Lower lobe of right lung (tissue), 2 donors: ENCODE data around the gene NFATC1. TPM values are rescaled to one million over a fixed set of nuclear protein-coding genes. Genes with fewer than 3 reads are reported as not detected.

ENCODE experiments used
- ATAC-seq, 2 donors: fragments of 200-7000 bp; cut with Tn5 transposase; one replicate each; pipeline ENCODE4 v1.9.1; 2020 to 2022; ENCODE audit warnings: mild to moderate bottlenecking in 2 of 2, moderate library complexity in 2 of 2
- DNase-seq: peaks from one replicate; pipeline ENCODE4 v3.0.0-alpha.2; 2020
- H3K27ac ChIP-seq: fragments of 200-600 bp; one replicate; pipeline ENCODE4 v1.8.0; 2022
- H3K27me3 ChIP-seq: fragments of 200-600 bp; one replicate; pipeline ENCODE4 v1.8.0; 2022; ENCODE audit warnings: low read depth
- H3K36me3 ChIP-seq: fragments of 200-600 bp; one replicate; pipeline ENCODE4 v1.8.0; 2022; ENCODE audit warnings: mild to moderate bottlenecking
- H3K4me1 ChIP-seq: fragments of 200-600 bp; one replicate; pipeline ENCODE4 v1.8.0; 2022
- H3K4me3 ChIP-seq: fragments of 200-600 bp; one replicate; pipeline ENCODE4 v1.8.0; 2022; ENCODE audit warnings: mild to moderate bottlenecking
- H3K9me3 ChIP-seq: fragments of 200-600 bp; one replicate; pipeline ENCODE4 v1.8.0; 2022
- intact Hi-C: fragments of 100-400 bp; cut with DNase I; formaldehyde crosslinking; loops from one replicate; pipeline ENCODE4 v1.11.0; 2022
- total RNA-seq: library from RNA; stranded (reverse); fragmentation: NEBNext Ultra II Directional; extraction: Animal tissue kit (Norgen Biotek cat#: 25700); gene quantifications from one replicate; pipeline ENCODE4 v1.2.1, GENCODE V29; 2021
- TF ChIP-seq, protein P1 (sequence below): fragments of 200-600 bp; IDR thresholded peaks from one replicate; pipeline ENCODE4 v1.8.0; 2022; ENCODE audit warnings: antibody characterized with exemption, mild to moderate bottlenecking
- donor health status: DM: no; HTN: yes; CAD: no; lungs with severe emphysema.

The NFATC1 gene
- total RNA-seq, 1 donor from 2014 or later: 21.4 TPM

DNA sequence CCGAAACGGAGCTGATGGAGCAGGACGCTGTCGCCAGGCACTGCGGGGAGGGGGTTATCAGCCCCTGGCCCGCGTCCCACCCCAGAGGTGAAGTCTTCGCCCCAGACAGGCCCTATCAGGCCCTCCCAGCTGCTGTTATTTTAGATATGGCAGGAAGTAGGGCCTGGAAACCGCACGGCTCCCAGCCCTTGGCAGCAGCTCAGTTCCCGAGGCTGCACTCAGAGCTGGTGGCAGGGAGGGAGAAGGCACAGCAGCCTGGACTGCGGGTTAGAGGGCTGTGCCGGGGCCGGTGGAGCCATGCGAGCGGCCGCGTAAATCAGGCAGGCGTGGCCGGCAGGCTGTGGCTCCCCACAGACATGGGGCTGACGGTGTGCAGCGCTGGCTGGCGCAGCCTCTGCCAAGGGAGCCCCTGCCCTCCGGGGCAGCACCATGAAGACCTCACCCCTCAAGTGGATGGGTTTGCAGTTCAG, 111.4 kb downstream of the NFATC1 start:
- H3K4me3 ChIP-seq: peak overlapping the region; percentile 55
- H3K27ac ChIP-seq: peak overlapping the region; percentile 91
- intact Hi-C loops: no loop called here
- H3K4me1 ChIP-seq: peaks cover 29% of the 10 kb centered on the region
- H3K9me3 ChIP-seq: no peaks in the 10 kb centered on the region
- H3K27me3 ChIP-seq: no peaks in the 10 kb centered on the region
- ATAC-seq (peak; percentile 72 to 84), DNase-seq (peak; percentile 64)
- peaks cover 4% of the 10 kb centered on the region for H3K36me3 ChIP-seq
- TF ChIP-seq, protein P1, sequence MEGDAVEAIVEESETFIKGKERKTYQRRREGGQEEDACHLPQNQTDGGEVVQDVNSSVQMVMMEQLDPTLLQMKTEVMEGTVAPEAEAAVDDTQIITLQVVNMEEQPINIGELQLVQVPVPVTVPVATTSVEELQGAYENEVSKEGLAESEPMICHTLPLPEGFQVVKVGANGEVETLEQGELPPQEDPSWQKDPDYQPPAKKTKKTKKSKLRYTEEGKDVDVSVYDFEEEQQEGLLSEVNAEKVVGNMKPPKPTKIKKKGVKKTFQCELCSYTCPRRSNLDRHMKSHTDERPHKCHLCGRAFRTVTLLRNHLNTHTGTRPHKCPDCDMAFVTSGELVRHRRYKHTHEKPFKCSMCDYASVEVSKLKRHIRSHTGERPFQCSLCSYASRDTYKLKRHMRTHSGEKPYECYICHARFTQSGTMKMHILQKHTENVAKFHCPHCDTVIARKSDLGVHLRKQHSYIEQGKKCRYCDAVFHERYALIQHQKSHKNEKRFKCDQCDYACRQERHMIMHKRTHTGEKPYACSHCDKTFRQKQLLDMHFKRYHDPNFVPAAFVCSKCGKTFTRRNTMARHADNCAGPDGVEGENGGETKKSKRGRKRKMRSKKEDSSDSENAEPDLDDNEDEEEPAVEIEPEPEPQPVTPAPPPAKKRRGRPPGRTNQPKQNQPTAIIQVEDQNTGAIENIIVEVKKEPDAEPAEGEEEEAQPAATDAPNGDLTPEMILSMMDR: no peak

DNA sequence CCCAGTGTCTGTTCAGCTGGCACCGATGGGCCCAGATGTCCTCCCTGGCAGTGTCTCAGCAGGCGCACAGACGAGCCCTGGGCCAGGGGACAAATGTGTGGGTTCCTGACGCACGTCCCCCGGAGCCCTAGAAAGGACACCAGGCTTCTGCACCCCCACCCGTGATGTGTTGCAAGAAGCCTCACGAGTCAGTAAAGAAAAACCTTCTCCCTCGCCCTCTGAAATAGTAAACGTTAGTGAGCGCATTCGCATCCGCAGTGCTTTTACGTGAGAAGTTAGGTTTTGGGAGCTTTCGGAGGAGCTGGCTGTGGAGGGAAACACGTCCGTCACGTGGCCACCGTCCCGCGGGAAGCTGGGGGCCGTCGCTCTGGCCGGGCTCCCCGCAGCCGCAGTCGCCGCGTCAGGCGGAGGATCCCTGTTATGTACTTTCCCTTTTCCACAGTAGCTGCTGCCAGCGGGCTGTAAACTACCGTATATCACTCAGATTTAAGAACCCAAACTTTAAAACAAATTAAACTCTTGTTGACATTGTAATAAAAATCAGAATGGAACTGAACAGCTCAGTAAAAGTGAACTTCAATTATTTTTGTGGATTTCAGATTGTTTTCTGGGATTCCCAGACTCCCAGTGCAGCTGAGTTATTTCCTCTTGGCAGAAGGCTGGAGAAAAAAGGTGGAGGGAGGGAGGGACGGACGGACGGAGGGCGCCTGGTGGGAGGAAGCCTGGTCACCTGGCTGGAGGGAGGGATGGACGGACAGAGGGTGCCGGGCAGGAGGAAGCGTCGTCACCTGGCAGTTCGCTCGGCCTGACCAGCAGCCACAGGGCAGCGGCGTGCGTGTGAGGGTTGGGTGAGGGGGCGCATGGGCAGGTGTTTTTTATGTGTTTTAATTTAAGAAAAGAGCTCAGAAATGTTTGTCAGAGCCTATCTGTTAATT, 112.1 kb downstream of the NFATC1 start:
- H3K4me1 ChIP-seq: peaks cover 29% of the 10 kb centered on the region
- H3K36me3 ChIP-seq: peaks cover 11% of the 10 kb centered on the region
- H3K27ac ChIP-seq: peak overlapping the region; percentile 91
- peak overlapping the region; percentile 55 for H3K4me3 ChIP-seq
- TF ChIP-seq, protein P1: no peak
- H3K27me3 ChIP-seq: no peaks in the 10 kb centered on the region
- ATAC-seq: peak; percentile 78 to 87
- peak; percentile 74 for DNase-seq
- no peaks in the 10 kb centered on the region for H3K9me3 ChIP-seq
- intact Hi-C loops: no loop called here

DNA sequence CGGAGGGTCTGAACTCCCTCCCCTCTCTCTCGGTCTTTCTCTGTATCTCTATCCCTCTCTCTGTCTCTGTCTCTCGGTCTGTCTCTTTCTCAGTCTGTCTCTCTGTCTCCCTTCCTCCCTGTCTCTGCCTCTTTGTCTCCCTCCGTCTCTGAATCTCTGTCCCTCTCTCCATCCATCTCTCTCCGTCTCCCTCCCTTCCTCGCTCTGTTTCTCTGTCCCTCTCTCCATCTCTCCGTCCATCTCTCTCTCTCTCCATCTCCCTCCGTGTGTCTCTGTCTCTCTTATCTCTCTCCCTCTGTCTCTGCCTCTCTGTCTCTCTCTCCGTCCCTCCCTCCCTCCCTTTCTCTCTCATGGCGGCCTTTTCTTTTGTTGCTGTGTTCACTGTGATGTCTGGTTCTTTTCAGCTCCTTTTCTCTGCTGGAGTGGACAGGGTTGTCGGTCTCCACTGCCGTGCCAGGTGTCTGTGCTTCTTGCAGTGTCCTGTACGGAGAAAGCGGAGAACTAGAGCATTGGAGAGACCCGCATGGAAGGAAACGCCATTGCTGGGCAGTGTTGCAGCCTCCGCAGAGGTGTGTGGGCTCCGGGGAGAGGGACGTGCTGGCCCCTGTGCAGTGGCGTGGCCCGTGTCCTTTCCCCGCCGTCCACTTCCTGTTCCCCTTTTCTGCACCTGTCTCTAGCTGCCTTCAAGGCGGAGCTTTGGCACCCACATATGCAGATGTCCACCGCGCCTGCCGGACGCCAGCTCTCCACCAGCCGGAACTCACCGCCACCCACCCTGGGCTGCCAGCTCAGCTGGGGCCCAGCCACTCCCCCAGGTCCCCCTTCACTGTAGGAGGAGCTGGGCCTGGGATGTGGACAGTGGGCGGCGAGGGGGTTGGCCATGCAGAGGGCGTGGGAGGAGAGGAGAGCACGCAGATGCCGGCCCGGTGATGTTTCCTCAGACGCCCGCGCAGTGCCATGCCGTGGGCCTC, 113.1 kb downstream of the NFATC1 start:
- intact Hi-C loops: no loop called here
- ATAC-seq (no peak), DNase-seq (peak; percentile 59)
- Histone ChIP-seq H3K27ac (no peak overlapping the region), H3K36me3 (peaks cover 11% of the 10 kb centered on the region), H3K9me3 (no peaks in the 10 kb centered on the region), H3K27me3 (no peaks in the 10 kb centered on the region), H3K4me1 (peaks cover 29% of the 10 kb centered on the region), H3K4me3 (peak overlapping the region; percentile 55)
- TF ChIP-seq, protein P1: no peak

DNA sequence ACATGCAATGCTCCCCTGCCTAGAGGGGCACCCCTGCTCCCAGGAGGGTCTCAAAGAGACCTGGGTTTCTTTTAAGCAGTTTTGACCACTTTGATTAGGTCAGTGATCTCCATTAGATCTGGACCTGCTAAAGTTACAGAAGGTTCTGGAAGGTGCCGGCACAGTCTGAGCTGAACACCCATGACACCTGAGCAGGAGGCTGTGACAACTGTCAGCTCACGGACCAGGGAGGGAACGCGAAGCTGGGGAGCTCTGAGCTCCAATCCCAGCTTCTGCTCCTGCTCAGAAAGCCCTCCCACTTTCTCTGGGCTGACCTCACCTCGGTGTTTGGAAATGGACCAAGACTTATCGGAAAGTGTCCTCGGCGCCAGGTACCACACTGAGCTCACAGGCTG, 113.8 kb downstream of the NFATC1 start:
- no peaks in the 10 kb centered on the region for H3K9me3 ChIP-seq
- TF ChIP-seq, protein P1: no peak
- no peaks in the 10 kb centered on the region for H3K27me3 ChIP-seq
- no peak overlapping the region for H3K4me3 ChIP-seq
- intact Hi-C loops: no loop called here
- peaks cover 11% of the 10 kb centered on the region for H3K36me3 ChIP-seq
- DNase-seq (peak; percentile 21), ATAC-seq (no peak)
- no peak overlapping the region for H3K27ac ChIP-seq
- peaks cover 29% of the 10 kb centered on the region for H3K4me1 ChIP-seq

DNA sequence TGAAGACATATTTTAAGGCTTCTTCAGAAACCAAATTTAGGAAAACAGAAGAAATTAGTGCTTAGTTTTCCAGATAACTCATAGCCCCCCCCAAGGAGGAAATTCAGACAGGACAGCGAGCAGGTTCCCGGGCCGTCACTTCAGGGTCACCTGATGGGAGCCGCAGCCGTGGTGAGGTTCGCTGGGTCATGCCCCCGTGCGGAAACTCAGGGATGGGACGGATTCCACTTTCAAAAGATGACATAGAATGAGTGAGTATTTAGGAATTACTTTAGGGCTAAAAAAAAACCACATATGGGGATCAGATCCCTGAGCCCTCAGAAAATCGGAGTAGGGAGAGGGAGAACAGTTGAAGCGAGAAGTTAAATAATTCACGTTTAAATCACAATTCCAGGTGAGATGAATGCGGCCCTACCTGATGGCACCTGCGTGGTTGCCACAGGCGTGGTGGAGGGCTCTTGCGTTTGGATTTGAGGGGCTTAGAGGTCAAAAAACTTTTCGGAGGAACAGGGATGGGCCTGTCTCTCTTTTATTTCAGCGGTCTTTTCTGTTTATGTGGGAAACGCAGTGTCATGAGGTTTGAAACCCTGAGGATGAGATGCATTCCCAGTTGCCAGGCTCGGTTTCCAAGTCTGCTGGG, 114.4 kb downstream of the NFATC1 start:
- Histone ChIP-seq H3K27ac (no peak overlapping the region), H3K4me1 (peaks cover 29% of the 10 kb centered on the region), H3K27me3 (no peaks in the 10 kb centered on the region), H3K9me3 (no peaks in the 10 kb centered on the region), H3K36me3 (peaks cover 11% of the 10 kb centered on the region), H3K4me3 (no peak overlapping the region)
- ATAC-seq: no peak
- intact Hi-C loops: no loop called here
- TF ChIP-seq, protein P1: no peak
- peak; percentile 18 for DNase-seq
